Measurements from ENCODE around the gene COL18A1.

DNA sequence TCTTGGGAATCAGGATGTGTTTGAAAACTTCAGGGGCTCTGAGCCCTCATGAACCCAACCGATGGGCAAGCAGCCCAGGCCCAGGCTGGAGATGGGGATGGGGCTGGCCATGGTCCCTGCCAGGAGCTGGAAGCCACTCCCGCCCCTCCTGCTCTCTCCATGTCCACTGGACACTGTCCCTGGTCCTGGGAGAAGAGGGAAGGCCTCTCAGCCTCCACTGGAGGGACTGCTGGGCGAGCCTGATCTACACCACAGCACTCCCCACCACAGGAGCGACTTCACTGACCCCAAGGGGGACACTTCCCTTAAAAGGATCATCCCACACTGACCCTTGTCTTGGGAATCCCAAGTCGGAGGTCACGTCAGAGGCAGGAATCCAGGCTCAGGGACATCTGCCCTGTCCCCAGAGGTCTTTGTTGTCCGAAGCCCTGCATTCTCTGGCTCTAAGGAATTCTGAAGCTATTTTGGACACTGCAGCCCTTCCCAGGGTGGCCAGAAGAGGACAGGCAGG is 16.9 kb upstream of the COL18A1 start:
- no peak for TF ChIP-seq CTCF (IDR thresholded peaks at IDR 0.05)
- TF ChIP-seq POLR2A (IDR thresholded peaks at IDR 0.05), result no peak
